IMR-90 (cell line): Measurements from ENCODE around the gene TMTC2. TPM values are rescaled to one million over a fixed set of nuclear protein-coding genes. Genes with fewer than 3 reads are reported as not detected.

Experiments used
- ATAC-seq: fragments of 200-7000 bp; cut with Tn5 transposase; 2 replicates; pipeline ENCODE4 v1.9.1; 2020; ENCODE audit warnings: low read depth, mild to moderate bottlenecking, moderate library complexity
- BruUV-seq: library from RNA; stranded (reverse); fragments of 400-500 nt; replicated peaks from 2 replicates; lab custom pipeline; 2021; lab: Mats Ljungman, UMichigan
- CTCF ChIA-PET: fragments of 300-600 bp; formaldehyde crosslinking; extraction: SDS; loops from one replicate; lab custom pipeline; 2021; ENCODE audit warnings: antibody characterized with exemption; lab: Yijun Ruan, JAX
- POLR2A ChIA-PET: fragments of 300-600 bp; sonication (Branson Sonifier 250); formaldehyde crosslinking; loops from one replicate; lab custom pipeline; 2022; ENCODE audit warnings: antibody characterized with exemption; ENCODE audit not compliant: unreplicated experiment; lab: Charles Lee
- DNase-seq: peaks from one replicate; pipeline ENCODE4 v3.0.0; 2013
- H2AFZ ChIP-seq: replicated peaks from 2 replicates; pipeline ENCODE3; 2013; ENCODE audit warnings: low read length, mild to moderate bottlenecking; ENCODE audit not compliant: poor library complexity
- H2AK5ac ChIP-seq: 2 replicates; pipeline ENCODE4 v1.6.1; 2013; ENCODE audit warnings: low read depth, low read length, inconsistent platforms
- H2AK9ac ChIP-seq: replicated peaks from 2 replicates; pipeline ENCODE3; 2013; ENCODE audit warnings: mild to moderate bottlenecking, low read depth, low read length, moderate library complexity; ENCODE audit not compliant: poor library complexity
- H2BK120ac ChIP-seq: 2 replicates; pipeline ENCODE4 v1.6.1; 2013; ENCODE audit warnings: low read depth, low read length, inconsistent platforms
- H2BK15ac ChIP-seq: 3 replicates; pipeline ENCODE4 v1.6.1; 2013; ENCODE audit warnings: low read depth, low read length, inconsistent platforms
- H2BK20ac ChIP-seq: 2 replicates; pipeline ENCODE4 v1.6.1; 2013; ENCODE audit warnings: low read depth, mild to moderate bottlenecking, inconsistent platforms, low read length, moderate library complexity
- H2BK5ac ChIP-seq: 2 replicates; pipeline ENCODE4 v1.6.1; 2013; ENCODE audit warnings: mild to moderate bottlenecking, low read depth, low read length, inconsistent platforms; ENCODE audit not compliant: poor library complexity, severe bottlenecking
- H3K14ac ChIP-seq: replicated peaks from 2 replicates; pipeline ENCODE4 v1.6.1; 2013; ENCODE audit warnings: low read depth, low read length, inconsistent platforms
- H3K18ac ChIP-seq: 2 replicates; pipeline ENCODE4 v1.6.1; 2013; ENCODE audit warnings: low read depth, low read length, control low read depth
- H3K23ac ChIP-seq: 2 replicates; pipeline ENCODE4 v1.6.1; 2013; ENCODE audit warnings: low read depth, low read length, inconsistent platforms
- H3K27ac ChIP-seq: 2 replicates; pipeline ENCODE4 v1.5.1; 2013; ENCODE audit warnings: mild to moderate bottlenecking, control low read depth, low read length; ENCODE audit not compliant: insufficient read depth
- H3K27me3 ChIP-seq: 2 replicates; pipeline ENCODE4 v1.6.1; 2013; ENCODE audit warnings: low read length; ENCODE audit not compliant: control insufficient read depth, insufficient read depth
- H3K36me3 ChIP-seq: 2 replicates; pipeline ENCODE4 v1.6.1; 2013; ENCODE audit warnings: low read length, mixed read lengths; ENCODE audit not compliant: control insufficient read depth, insufficient read depth
- H3K4ac ChIP-seq: 2 replicates; pipeline ENCODE4 v1.6.1; 2013; ENCODE audit warnings: low read depth, low read length, inconsistent platforms
- H3K4me1 ChIP-seq: 2 replicates; pipeline ENCODE4 v1.6.1; 2013; ENCODE audit warnings: low read length, mixed read lengths; ENCODE audit not compliant: control insufficient read depth, insufficient read depth
- H3K4me2 ChIP-seq: 2 replicates; pipeline ENCODE4 v1.6.1; 2013; ENCODE audit warnings: low read depth, mild to moderate bottlenecking, control low read depth, low read length, moderate library complexity
- H3K4me3 ChIP-seq: 2 replicates; pipeline ENCODE4 v1.5.1; 2013; ENCODE audit warnings: low read depth, mild to moderate bottlenecking, control low read depth, low read length, moderate library complexity; ENCODE audit not compliant: insufficient read depth
- H3K56ac ChIP-seq: 2 replicates; pipeline ENCODE4 v1.6.1; 2013; ENCODE audit warnings: low read length, inconsistent platforms; ENCODE audit not compliant: insufficient read depth; ENCODE audit errors: extremely low read depth
- H3K79me1 ChIP-seq, 2 experiments: 2 replicates each; pipeline ENCODE4 v1.6.1; 2013; ENCODE audit warnings: low read length in 2 of 2, inconsistent platforms in 1 of 2, low read depth in 1 of 2
- H3K9ac ChIP-seq: 2 replicates; pipeline ENCODE4 v1.6.1; 2013; ENCODE audit warnings: low read depth, low read length, control low read depth
- H3K9me1 ChIP-seq: 2 replicates; pipeline ENCODE4 v1.6.1; 2013; ENCODE audit warnings: low read length, inconsistent platforms; ENCODE audit not compliant: insufficient read depth
- H3K9me3 ChIP-seq: 2 replicates; pipeline ENCODE4 v1.6.1; 2013; ENCODE audit warnings: low read length; ENCODE audit not compliant: control insufficient read depth, insufficient read depth
- H4K20me1 ChIP-seq: 2 replicates; pipeline ENCODE4 v1.6.1; 2013; ENCODE audit warnings: low read length, inconsistent platforms; ENCODE audit not compliant: insufficient read depth
- H4K5ac ChIP-seq: 2 replicates; pipeline ENCODE4 v1.6.1; 2013; ENCODE audit warnings: mild to moderate bottlenecking, low read depth, low read length, control low read depth
- H4K8ac ChIP-seq, 2 experiments: 2 replicates each; pipeline ENCODE4 v1.6.1; 2013; ENCODE audit warnings: low read depth in 2 of 2, low read length in 2 of 2, control low read depth in 1 of 2, inconsistent platforms in 1 of 2
- H4K91ac ChIP-seq: 2 replicates; pipeline ENCODE4 v1.6.1; 2013; ENCODE audit warnings: low read depth, low read length, inconsistent platforms; ENCODE audit not compliant: insufficient read depth
- WGBS, 2 experiments: methylation state at CpG; one replicate each; pipeline versions ENCODE4 v1.1.5 to v1.1.7; 2013; ENCODE audit warnings: missing lambda C conversion rate in 2 of 2; ENCODE audit not compliant: insufficient read length in 1 of 2; ENCODE audit errors: extremely low coverage in 2 of 2; 5-methylcytosine and 5-hydroxymethylcytosine counted together
- dilution Hi-C: fragments of 300-500 bp; cut with HindIII; formaldehyde crosslinking; loops from one replicate; pipeline ENCODE4 v1.14.3; 2018; ENCODE audit warnings: low sequenced_read_pairs; ENCODE audit not compliant: unreplicated experiment
- in situ Hi-C: fragments of 300-500 bp; cut with MboI; formaldehyde crosslinking; loops from 3 replicates; pipeline ENCODE4 v1.14.3; 2019; ENCODE audit warnings: low sequenced_read_pairs, inconsistent platforms, mixed read lengths
- intact Hi-C: fragments of 100-400 bp; cut with micrococcal nuclease; formaldehyde crosslinking; loops from 2 replicates; pipeline ENCODE4 v1.10.0; 2022
- polyA plus RNA-seq, 3 experiments: library from polyadenylated mRNA; depleted of rRNA; stranded (reverse); fragments of >200 nt; gene quantifications; 2 replicates each; pipeline ENCODE4 v1.2.3, GENCODE V29; 2012; ENCODE audit warnings: low replicate concordance in 1 of 3
- total RNA-seq: library from RNA; depleted of rRNA; stranded (reverse); fragments of >200 nt; gene quantifications from 2 replicates; pipeline ENCODE4 v1.2.3, GENCODE V29; 2012
- TF ChIP-seq, protein P1 (sequence below): fragments of 150-350 bp; IDR thresholded peaks from 2 replicates; pipeline ENCODE4 v1.6.1; 2017; ENCODE audit warnings: mild to moderate bottlenecking, antibody characterized with exemption, low read length, low read depth

The TMTC2 gene
- total and polyA plus RNA-seq, 2 of the 4 experiments (the other 2 are of a cell fraction), result 0.56 to 1.4 TPM

DNA sequence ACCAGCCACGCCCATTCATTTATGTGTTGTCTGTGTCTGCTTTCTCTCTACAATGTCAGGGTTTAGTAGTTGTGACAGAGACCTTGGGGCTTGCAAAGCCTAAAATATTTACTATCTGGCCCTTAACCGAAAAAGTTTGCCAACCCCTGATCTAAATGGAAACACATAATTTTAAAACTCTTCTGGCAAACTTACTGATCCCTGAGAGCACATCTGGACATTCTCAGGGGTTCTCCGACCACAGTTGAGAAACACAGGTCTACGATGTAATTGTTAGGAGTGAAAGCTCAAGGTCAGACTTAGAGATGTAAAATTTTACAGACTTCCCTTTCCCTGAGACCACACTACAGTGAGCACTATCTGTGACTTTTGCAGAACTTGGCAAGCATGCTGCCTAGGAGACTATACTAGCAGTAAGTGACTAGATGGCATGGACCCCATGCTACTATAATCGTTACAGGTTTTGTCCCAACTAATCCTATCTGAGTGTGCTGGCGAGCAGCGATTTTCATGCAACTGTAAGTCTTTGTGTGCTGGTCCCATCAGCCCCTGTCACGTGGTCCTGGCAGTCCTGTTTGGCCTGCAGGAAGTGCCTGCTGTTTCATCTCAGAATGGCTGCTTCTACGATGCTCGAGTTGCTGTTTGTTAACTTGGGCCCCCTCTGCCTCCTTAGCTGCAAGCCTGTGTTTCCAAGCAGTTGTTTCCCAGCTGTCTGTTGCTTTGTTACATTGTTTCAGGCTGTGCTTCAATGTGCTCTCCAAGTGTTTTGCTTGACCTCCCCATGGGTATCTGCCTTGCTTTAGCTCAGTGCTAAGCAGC lies 21.6 kb downstream of the TMTC2 start:
- ChIA-PET CTCF (no interaction called here), POLR2A (no interaction called here)
- no peak for ATAC-seq

More for the DNA sequence above, 21.6 kb downstream of the TMTC2 start:
- H2BK5ac ChIP-seq, result no peak overlapping the region
- no peaks in the 10 kb centered on the region for H3K36me3 ChIP-seq
- no peaks in the 10 kb centered on the region for H3K27me3 ChIP-seq
- no peak overlapping the region for H4K91ac ChIP-seq
- no peak overlapping the region for H3K18ac ChIP-seq
- TF ChIP-seq, protein P1, sequence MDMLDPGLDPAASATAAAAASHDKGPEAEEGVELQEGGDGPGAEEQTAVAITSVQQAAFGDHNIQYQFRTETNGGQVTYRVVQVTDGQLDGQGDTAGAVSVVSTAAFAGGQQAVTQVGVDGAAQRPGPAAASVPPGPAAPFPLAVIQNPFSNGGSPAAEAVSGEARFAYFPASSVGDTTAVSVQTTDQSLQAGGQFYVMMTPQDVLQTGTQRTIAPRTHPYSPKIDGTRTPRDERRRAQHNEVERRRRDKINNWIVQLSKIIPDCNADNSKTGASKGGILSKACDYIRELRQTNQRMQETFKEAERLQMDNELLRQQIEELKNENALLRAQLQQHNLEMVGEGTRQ, result no peak
- 59% methylated on average over 5 of the region's 10 CpGs; no CpG with 5 or more reads in 1 of the 2 experiments for WGBS, 2 experiments
- no peak overlapping the region for H2BK15ac ChIP-seq
- H3K4ac ChIP-seq, result no peak overlapping the region
- no peak overlapping the region for H3K56ac ChIP-seq
- H4K5ac ChIP-seq, result no peak overlapping the region
- intact Hi-C loops, result no loop called here
- H3K4me1 ChIP-seq, result no peaks in the 10 kb centered on the region
- no peaks in the 10 kb centered on the region for H3K9me3 ChIP-seq
- no peak overlapping the region for H2BK120ac ChIP-seq
- H2BK20ac ChIP-seq, result no peak overlapping the region
- H2AFZ ChIP-seq, result no peak overlapping the region
- no peaks in the 10 kb centered on the region for H3K79me1 ChIP-seq
- DNase-seq, result no peak
- no peak overlapping the region for H3K9ac ChIP-seq
- no peak overlapping the region for H3K14ac ChIP-seq
- H4K20me1 ChIP-seq, result no peaks in the 10 kb centered on the region
- no peak overlapping the region for H4K8ac ChIP-seq
- H3K23ac ChIP-seq, result no peak overlapping the region
- H2AK9ac ChIP-seq, result no peak overlapping the region
- H3K4me2 ChIP-seq, result no peak overlapping the region
- H2AK5ac ChIP-seq, result no peak overlapping the region
- no TSS peak for BruUV-seq
- H3K4me3 ChIP-seq, result no peak overlapping the region
- in situ Hi-C loops, result no loop called here
- dilution Hi-C loops, result no loop called here
- no peaks in the 10 kb centered on the region for H3K9me1 ChIP-seq
- no peak overlapping the region for H3K27ac ChIP-seq
